Measurements from ENCODE around the gene FOXI3. TPM values are rescaled to one million over a fixed set of nuclear protein-coding genes. Genes with fewer than 3 reads are reported as not detected.

The FOXI3 gene
- total RNA-seq, 1 donor from 2014 or later, result 0.17 TPM

GRCh38 chr2:88481691-88482336 is 29.3 kb upstream of the FOXI3 start:
- peak; percentile 13 for DNase-seq (ENCODE audit: low read depth)
- H3K4me3 ChIP-seq (ENCODE audit: low read depth, low read length), result no peak overlapping the region
- TF ChIP-seq, protein P1, sequence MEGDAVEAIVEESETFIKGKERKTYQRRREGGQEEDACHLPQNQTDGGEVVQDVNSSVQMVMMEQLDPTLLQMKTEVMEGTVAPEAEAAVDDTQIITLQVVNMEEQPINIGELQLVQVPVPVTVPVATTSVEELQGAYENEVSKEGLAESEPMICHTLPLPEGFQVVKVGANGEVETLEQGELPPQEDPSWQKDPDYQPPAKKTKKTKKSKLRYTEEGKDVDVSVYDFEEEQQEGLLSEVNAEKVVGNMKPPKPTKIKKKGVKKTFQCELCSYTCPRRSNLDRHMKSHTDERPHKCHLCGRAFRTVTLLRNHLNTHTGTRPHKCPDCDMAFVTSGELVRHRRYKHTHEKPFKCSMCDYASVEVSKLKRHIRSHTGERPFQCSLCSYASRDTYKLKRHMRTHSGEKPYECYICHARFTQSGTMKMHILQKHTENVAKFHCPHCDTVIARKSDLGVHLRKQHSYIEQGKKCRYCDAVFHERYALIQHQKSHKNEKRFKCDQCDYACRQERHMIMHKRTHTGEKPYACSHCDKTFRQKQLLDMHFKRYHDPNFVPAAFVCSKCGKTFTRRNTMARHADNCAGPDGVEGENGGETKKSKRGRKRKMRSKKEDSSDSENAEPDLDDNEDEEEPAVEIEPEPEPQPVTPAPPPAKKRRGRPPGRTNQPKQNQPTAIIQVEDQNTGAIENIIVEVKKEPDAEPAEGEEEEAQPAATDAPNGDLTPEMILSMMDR (conservative IDR thresholded peaks at IDR 0.05; ENCODE audit: low read depth, low read length), result no peak

- H3K4me3 ChIP-seq (ENCODE audit: low read depth, low read length), result no peak overlapping the region
- no peak for DNase-seq (ENCODE audit: low read depth)
- TF ChIP-seq, protein P1 (conservative IDR thresholded peaks at IDR 0.05; ENCODE audit: low read depth, low read length), result no peak
Observed at GRCh38 chr2:88472811-88473210, 20.3 kb upstream of the FOXI3 start.

DNA sequence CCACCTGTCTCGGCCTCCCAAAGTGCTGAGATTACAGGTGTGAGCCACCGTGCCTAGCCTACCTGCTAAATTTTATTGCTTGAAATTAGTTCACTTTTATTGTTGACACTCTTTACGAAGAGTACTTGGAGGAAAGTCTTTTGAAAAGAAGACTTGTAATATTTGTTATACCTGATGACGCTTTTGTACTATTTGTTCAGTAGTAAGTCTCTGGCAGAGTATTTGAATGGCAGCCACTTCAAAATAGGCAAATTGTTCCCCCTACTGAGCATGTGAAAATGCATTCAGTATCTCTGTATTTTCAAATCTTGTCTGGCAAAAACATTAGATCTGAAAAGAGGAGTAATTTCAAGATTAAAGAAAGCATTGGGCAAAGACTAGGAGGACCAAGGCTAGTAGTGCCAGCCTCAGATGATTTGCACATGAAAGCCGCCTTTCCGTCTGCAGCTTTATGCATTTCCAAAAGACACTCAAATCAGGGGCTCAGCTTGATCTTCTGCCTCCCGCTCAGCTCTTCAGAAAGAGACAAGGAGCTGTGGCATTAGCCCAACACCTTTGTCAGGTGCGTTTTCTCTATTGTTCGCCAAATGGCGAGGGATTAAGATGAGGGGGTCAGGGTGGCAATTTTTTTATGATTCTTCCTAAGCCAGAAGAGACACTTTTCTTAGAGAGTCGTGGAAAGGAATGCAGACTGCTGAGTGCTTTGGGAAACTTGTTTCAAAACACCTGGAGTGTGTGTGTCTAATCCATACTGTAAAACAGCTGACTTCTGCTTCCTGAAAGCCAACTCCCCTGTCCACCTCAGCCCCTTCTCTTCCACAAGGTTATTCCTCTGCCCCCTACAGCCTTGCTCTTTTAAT is 18.8 kb upstream of the FOXI3 start:
- no peak overlapping the region for H3K4me3 ChIP-seq (ENCODE audit: low read depth, low read length)
- DNase-seq (ENCODE audit: low read depth), result no peak
- TF ChIP-seq, protein P1 (conservative IDR thresholded peaks at IDR 0.05; ENCODE audit: low read depth, low read length), result no peak

DNA sequence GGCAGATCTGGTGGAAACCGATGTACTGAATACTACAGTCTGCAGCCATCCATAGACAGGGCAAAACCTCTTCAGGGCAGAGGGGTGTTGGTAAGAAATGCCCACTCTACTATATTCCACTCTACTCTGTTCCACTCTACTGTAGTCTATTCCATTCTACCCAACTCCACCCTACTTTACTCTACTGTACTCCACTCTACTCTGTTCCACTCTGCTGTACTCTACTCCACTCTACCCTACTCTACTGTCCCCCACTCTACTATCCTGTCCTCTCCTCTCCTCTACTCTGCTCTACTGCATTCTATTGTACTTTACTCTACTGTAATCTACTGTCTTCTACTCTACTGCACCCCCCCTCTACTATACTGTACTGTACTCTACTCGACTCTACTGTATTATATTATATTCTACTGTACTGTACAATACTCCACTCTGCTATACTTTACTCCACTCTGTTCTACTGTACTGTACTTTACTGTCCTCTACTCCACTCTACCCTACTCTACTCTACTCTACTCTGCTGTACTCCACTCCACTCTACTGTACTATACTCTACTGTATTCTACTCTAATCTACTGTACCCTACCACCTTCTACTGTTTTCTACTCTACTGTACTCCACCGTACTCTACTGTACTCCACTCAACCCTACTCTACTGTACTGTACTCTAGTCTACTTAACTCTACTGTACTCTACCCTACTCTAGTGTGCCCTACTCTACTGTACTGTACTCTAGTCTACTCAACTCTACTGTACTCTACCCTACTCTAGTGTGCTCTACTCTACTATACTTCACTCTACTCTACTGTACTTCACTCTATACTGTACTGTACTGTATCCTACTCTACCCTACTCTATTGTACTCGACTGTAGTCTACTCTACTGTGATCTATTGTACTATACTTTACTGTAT is 17.0 kb upstream of the FOXI3 start:
- DNase-seq (ENCODE audit: low read depth), result no peak
- TF ChIP-seq, protein P1 (conservative IDR thresholded peaks at IDR 0.05; ENCODE audit: low read depth, low read length), result no peak

DNA sequence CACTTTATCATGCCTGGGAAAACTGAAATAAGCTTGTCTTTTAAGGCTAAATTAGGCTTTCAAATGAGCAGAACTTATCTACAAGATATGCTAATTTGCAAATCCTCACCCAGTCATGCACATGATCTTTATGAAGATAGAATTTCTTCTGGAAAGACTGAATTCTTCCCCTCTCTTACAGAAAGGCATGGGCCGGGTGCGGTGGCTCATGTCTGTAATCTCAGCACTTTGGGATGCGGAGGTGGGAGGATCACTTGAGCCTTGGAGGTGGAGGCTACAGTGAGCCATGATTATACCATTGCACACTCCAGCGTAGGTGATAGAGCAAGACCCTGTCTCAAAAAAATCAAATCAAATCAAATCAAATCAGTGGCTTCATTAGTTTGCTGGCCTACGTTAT is 11.7 kb upstream of the FOXI3 start:
- DNase-seq (ENCODE audit: low read depth), result no peak
- TF ChIP-seq, protein P1 (conservative IDR thresholded peaks at IDR 0.05; ENCODE audit: low read depth, low read length), result no peak
- no peak overlapping the region for H3K4me3 ChIP-seq (ENCODE audit: low read depth, low read length)

More for the DNA sequence above, 17.0 kb upstream of the FOXI3 start:
- no peak overlapping the region for H3K4me3 ChIP-seq (ENCODE audit: low read depth, low read length)

- no peak for DNase-seq (ENCODE audit: low read depth)
- no peak overlapping the region for H3K4me3 ChIP-seq (ENCODE audit: low read depth, low read length)
- TF ChIP-seq, protein P1 (conservative IDR thresholded peaks at IDR 0.05; ENCODE audit: low read depth, low read length), result no peak
Observed at GRCh38 chr2:88458633-88459032, 6.1 kb upstream of the FOXI3 start.

All from epithelial cell of proximal tubule (primary cell).